KMS-11 (cell line): Measurements from ENCODE around the gene SLC30A2.

Source experiments
- H2AFZ ChIP-seq: fragments of 200-600 bp; sonication (generic); 2 replicates; pipeline ENCODE4 v1.6.1; 2016; ENCODE audit warnings: antibody characterized with exemption, mixed run types, low read depth
- H3K27ac ChIP-seq: fragments of 200-600 bp; sonication (generic); 2 replicates; pipeline ENCODE4 v1.6.1; 2016; ENCODE audit warnings: mild to moderate bottlenecking, mixed run types
- H3K27me3 ChIP-seq: fragments of 200-600 bp; sonication (generic); 2 replicates; pipeline ENCODE4 v1.6.1; 2017; ENCODE audit warnings: mild to moderate bottlenecking, low read depth, mixed run types, moderate library complexity; ENCODE audit not compliant: insufficient read depth
- H3K36me3 ChIP-seq: fragments of 200-600 bp; sonication (generic); 2 replicates; pipeline ENCODE4 v1.6.1; 2017; ENCODE audit warnings: mild to moderate bottlenecking, mixed run types; ENCODE audit not compliant: insufficient read depth
- H3K4me1 ChIP-seq: fragments of 200-600 bp; sonication (generic); 2 replicates; pipeline ENCODE4 v1.6.1; 2016; ENCODE audit warnings: mild to moderate bottlenecking, low read depth, mixed run types; ENCODE audit not compliant: poor library complexity, severe bottlenecking
- H3K4me2 ChIP-seq: fragments of 200-600 bp; sonication (generic); 2 replicates; pipeline ENCODE4 v1.7.0; 2016; ENCODE audit warnings: mild to moderate bottlenecking, mixed run types
- H3K4me3 ChIP-seq: fragments of 200-600 bp; sonication (generic); IDR thresholded peaks from 2 replicates; pipeline ENCODE4 v1.6.1; 2017; ENCODE audit warnings: low read depth, low read length, mixed read lengths; ENCODE audit not compliant: insufficient read depth
- H3K79me2 ChIP-seq: fragments of 200-600 bp; sonication (generic); 2 replicates; pipeline ENCODE4 v1.6.1; 2016; ENCODE audit warnings: low read depth, mixed run types; ENCODE audit not compliant: insufficient read depth
- H3K9ac ChIP-seq: fragments of 200-600 bp; sonication (generic); 2 replicates; pipeline ENCODE4 v1.6.1; 2016; ENCODE audit warnings: mild to moderate bottlenecking, mixed run types
- H4K20me1 ChIP-seq: fragments of 200-600 bp; sonication (generic); 2 replicates; pipeline ENCODE4 v1.6.1; 2016; ENCODE audit warnings: mild to moderate bottlenecking, mixed run types; ENCODE audit not compliant: insufficient read depth
- TF ChIP-seq, protein P1 (sequence below): fragments of 200-600 bp; sonication (generic); conservative IDR thresholded peaks from 2 replicates; pipeline ENCODE4 v1.6.1; 2017; ENCODE audit warnings: low read depth, mild to moderate bottlenecking, antibody characterized with exemption, low read length, moderate library complexity, mixed read lengths

Gene SLC30A2

DNA sequence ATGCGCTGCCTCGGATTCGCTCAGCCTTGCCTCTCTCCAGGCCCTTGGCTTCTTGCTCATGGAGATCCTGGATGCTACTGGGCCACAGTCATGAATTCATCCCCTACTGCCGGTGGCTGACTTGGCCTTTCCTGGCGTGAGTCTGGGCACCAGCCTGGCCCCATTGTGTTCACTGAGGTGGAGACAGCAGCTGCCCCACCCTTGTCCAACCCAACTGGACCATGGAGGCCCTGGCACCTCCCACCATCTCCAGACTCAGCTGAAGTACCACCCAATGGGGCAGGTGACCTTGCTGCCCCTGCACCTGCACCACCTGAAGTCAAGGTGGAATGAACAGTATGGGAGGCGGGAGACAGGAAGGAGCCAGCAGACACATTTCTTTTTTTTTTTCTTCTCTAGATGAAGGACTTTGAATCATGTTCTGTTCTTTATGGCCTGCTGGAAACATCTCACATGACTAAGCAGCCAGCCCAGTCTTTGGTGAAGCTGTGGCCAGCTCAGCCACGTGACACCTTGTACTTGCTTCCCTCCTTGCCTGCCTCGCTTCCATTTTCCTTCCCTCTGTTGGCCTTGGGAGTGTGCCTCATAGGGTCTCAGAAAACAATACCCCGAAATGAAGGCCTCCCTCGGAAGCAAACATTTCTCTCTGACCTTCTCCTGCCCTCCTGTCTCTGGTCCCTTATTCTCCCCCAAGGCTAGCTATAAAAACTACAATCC is 3.8 kb upstream of the SLC30A2 start:
- Histone ChIP-seq H3K27me3 (peaks cover 6% of the 10 kb centered on the region; the same call in 1 of the 2 replicates), H4K20me1 (no peaks in the 10 kb centered on the region), H3K4me3 (no peak overlapping the region), H3K36me3 (no peaks in the 10 kb centered on the region), H3K27ac (no peak overlapping the region), H3K79me2 (no peaks in the 10 kb centered on the region), H3K4me1 (no peaks in the 10 kb centered on the region), H2AFZ (no peak overlapping the region), H3K9ac (no peak overlapping the region), H3K4me2 (no peak overlapping the region)
- TF ChIP-seq, protein P1, sequence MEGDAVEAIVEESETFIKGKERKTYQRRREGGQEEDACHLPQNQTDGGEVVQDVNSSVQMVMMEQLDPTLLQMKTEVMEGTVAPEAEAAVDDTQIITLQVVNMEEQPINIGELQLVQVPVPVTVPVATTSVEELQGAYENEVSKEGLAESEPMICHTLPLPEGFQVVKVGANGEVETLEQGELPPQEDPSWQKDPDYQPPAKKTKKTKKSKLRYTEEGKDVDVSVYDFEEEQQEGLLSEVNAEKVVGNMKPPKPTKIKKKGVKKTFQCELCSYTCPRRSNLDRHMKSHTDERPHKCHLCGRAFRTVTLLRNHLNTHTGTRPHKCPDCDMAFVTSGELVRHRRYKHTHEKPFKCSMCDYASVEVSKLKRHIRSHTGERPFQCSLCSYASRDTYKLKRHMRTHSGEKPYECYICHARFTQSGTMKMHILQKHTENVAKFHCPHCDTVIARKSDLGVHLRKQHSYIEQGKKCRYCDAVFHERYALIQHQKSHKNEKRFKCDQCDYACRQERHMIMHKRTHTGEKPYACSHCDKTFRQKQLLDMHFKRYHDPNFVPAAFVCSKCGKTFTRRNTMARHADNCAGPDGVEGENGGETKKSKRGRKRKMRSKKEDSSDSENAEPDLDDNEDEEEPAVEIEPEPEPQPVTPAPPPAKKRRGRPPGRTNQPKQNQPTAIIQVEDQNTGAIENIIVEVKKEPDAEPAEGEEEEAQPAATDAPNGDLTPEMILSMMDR = no peak

DNA sequence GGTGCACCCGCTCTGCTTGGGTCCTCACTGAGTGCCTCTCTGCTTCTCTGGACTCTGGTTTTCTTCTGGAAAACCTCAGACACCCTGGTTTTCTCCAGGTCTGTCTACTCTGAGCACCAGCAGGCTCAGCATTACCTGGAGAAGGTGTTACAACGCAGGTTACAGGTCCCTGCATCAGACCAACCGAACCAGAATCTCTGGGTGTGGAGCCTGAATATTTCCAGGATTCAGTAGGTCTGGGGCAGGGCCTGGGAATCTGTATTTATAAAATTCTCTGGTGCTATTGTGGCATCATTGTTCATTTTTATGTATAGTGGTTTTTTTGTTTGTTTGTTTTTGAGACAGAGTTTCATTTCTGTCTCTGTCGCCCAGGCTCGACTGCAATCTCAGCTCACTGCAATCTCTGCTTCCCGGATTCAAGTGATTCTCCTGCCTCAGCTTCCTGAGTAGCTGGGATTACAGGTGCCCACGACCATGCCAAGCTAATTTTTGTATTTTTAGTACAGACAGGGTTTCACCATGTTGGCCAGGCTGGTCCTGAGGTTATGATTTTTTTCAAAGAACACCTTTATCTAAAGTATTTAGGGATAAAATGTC is 1.5 kb upstream of the SLC30A2 start:
- TF ChIP-seq, protein P1 = no peak
- H3K27me3 ChIP-seq = peaks cover 24% of the 10 kb centered on the region; the same call in 1 of the 2 replicates
- H3K4me2 ChIP-seq = no peak overlapping the region
- no peaks in the 10 kb centered on the region for H3K36me3 ChIP-seq
- no peak overlapping the region for H3K9ac ChIP-seq
- no peak overlapping the region for H2AFZ ChIP-seq
- H4K20me1 ChIP-seq = no peaks in the 10 kb centered on the region
- no peak overlapping the region for H3K4me3 ChIP-seq
- no peaks in the 10 kb centered on the region for H3K79me2 ChIP-seq
- no peak overlapping the region for H3K27ac ChIP-seq
- H3K4me1 ChIP-seq = no peaks in the 10 kb centered on the region

GRCh38 chr1:26046246-26047095 is 553 bp upstream of the SLC30A2 start:
- H3K4me3 ChIP-seq = no peak overlapping the region
- H3K36me3 ChIP-seq = no peaks in the 10 kb centered on the region
- no peaks in the 10 kb centered on the region for H3K79me2 ChIP-seq
- H2AFZ ChIP-seq = no peak overlapping the region
- no peak overlapping the region for H3K9ac ChIP-seq
- no peak overlapping the region for H3K27ac ChIP-seq
- TF ChIP-seq, protein P1 = no peak
- no peaks in the 10 kb centered on the region for H4K20me1 ChIP-seq
- no peaks in the 10 kb centered on the region for H3K4me1 ChIP-seq
- H3K4me2 ChIP-seq = no peak overlapping the region
- H3K27me3 ChIP-seq = peaks cover 28% of the 10 kb centered on the region; the same call in 1 of the 2 replicates

DNA sequence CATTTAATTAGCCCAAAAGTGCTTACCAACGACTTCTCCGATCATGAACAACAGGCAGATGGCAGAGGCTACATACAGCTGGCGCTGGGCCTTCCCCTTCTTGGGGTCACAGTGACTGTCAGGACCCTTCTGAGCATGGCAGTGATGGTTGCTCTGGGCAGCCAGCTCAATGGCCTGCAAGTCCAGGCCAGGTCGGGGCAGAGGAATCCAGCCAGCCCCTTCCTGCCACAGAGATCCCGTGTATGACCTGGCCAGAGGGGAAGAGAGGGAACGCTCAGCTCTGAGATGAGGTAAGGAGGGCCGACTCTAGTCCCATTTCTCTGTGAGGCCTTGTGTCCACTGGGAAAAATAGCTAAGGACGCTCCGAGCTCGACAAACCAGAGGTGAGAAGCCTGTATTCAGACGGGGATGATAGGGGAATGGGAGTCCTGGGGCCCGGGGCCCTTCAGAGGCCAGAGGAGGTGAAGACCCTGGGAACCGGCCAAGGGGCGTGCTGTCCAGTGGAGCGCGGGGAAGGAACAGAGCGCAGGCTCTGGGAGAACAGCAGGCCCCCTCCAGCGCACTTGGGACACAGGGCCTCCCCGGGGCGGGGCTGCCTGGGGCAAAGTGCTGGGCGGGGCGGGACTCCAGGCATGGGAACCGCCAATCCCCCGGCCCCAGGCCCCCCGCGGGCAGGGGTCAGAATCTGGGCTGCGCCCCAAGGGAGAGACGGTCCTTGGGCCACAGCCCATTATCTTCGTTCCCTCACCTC is 772 bp downstream of the SLC30A2 start:
- no peaks in the 10 kb centered on the region for H3K4me1 ChIP-seq
- H3K27me3 ChIP-seq = peaks cover 28% of the 10 kb centered on the region; the same call in 1 of the 2 replicates
- H3K36me3 ChIP-seq = no peaks in the 10 kb centered on the region
- H3K79me2 ChIP-seq = no peaks in the 10 kb centered on the region
- no peak overlapping the region for H3K9ac ChIP-seq
- H3K27ac ChIP-seq = no peak overlapping the region
- H4K20me1 ChIP-seq = no peaks in the 10 kb centered on the region
- no peak overlapping the region for H2AFZ ChIP-seq
- TF ChIP-seq, protein P1 = no peak
- no peak overlapping the region for H3K4me3 ChIP-seq
- H3K4me2 ChIP-seq = no peak overlapping the region
